Measurements from ENCODE around the gene BEST2. TPM values are rescaled to one million over a fixed set of nuclear protein-coding genes. Genes with fewer than 3 reads are reported as not detected.

The BEST2 gene
- polyA plus RNA-seq, 1 donor from 2014 or later: not detected

DNA sequence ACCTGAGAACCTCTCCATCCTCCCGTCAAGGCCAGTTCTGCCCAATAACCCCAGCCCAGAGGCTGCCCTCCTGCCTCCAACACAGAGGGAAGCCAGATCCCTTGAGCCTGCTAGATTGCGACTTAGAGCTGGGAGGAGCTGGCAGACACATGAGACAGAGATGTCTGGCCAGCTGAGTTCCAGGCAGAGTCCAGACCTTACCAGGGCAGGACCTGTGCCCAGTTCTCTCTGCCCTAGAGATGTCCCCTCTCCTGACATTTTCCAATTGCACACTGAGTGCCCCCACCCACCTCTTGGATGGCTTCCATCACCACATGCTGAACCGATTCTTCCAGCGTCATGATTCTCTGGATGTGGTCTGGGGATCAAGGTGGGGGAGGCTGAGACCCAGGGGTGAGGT lies 20.7 kb downstream of the BEST2 start:
- H4K20me1 ChIP-seq (ENCODE audit: insufficient read depth): no peaks in the 10 kb centered on the region
- no peaks in the 10 kb centered on the region for H3K36me3 ChIP-seq (ENCODE audit: insufficient read depth, low read length)
- H3K4me3 ChIP-seq (ENCODE audit: low read length): no peak overlapping the region
- no peak overlapping the region for H3K27ac ChIP-seq (ENCODE audit: low read length)
- H3K4me2 ChIP-seq (ENCODE audit: low read length): no peak overlapping the region
- no peaks in the 10 kb centered on the region for H3K27me3 ChIP-seq (ENCODE audit: insufficient read depth, low read depth, low read length)
- H3F3A ChIP-seq (ENCODE audit: insufficient read depth, low read length, poor library complexity, severe bottlenecking): no peaks in the 10 kb centered on the region
- no peaks in the 10 kb centered on the region for H3K9me3 ChIP-seq (ENCODE audit: low read length)
- no peak for TF ChIP-seq EZH2 (IDR thresholded peaks at IDR 0.05; ENCODE audit: borderline replicate concordance, insufficient read depth, low read length, poor library complexity, severe bottlenecking)
- TF ChIP-seq, protein P1, sequence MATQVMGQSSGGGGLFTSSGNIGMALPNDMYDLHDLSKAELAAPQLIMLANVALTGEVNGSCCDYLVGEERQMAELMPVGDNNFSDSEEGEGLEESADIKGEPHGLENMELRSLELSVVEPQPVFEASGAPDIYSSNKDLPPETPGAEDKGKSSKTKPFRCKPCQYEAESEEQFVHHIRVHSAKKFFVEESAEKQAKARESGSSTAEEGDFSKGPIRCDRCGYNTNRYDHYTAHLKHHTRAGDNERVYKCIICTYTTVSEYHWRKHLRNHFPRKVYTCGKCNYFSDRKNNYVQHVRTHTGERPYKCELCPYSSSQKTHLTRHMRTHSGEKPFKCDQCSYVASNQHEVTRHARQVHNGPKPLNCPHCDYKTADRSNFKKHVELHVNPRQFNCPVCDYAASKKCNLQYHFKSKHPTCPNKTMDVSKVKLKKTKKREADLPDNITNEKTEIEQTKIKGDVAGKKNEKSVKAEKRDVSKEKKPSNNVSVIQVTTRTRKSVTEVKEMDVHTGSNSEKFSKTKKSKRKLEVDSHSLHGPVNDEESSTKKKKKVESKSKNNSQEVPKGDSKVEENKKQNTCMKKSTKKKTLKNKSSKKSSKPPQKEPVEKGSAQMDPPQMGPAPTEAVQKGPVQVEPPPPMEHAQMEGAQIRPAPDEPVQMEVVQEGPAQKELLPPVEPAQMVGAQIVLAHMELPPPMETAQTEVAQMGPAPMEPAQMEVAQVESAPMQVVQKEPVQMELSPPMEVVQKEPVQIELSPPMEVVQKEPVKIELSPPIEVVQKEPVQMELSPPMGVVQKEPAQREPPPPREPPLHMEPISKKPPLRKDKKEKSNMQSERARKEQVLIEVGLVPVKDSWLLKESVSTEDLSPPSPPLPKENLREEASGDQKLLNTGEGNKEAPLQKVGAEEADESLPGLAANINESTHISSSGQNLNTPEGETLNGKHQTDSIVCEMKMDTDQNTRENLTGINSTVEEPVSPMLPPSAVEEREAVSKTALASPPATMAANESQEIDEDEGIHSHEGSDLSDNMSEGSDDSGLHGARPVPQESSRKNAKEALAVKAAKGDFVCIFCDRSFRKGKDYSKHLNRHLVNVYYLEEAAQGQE (IDR thresholded peaks at IDR 0.05; ENCODE audit: borderline replicate concordance): no peak
- TF ChIP-seq, protein P2, sequence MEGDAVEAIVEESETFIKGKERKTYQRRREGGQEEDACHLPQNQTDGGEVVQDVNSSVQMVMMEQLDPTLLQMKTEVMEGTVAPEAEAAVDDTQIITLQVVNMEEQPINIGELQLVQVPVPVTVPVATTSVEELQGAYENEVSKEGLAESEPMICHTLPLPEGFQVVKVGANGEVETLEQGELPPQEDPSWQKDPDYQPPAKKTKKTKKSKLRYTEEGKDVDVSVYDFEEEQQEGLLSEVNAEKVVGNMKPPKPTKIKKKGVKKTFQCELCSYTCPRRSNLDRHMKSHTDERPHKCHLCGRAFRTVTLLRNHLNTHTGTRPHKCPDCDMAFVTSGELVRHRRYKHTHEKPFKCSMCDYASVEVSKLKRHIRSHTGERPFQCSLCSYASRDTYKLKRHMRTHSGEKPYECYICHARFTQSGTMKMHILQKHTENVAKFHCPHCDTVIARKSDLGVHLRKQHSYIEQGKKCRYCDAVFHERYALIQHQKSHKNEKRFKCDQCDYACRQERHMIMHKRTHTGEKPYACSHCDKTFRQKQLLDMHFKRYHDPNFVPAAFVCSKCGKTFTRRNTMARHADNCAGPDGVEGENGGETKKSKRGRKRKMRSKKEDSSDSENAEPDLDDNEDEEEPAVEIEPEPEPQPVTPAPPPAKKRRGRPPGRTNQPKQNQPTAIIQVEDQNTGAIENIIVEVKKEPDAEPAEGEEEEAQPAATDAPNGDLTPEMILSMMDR (IDR thresholded peaks at IDR 0.05; ENCODE audit: poor library complexity, severe bottlenecking): no peak
- TF ChIP-seq MXI1 (conservative IDR thresholded peaks at IDR 0.05; ENCODE audit: poor library complexity, severe bottlenecking): no peak
- no peak overlapping the region for H3K9ac ChIP-seq (ENCODE audit: low read length)
- H3K9me2 ChIP-seq (ENCODE audit: insufficient read depth, low read length): no peaks in the 10 kb centered on the region
- H3K79me2 ChIP-seq (replicated peaks; ENCODE audit: insufficient read depth, low read length): no peaks in the 10 kb centered on the region
- H2AFZ ChIP-seq (ENCODE audit: low read depth, low read length): no peak overlapping the region

DNA sequence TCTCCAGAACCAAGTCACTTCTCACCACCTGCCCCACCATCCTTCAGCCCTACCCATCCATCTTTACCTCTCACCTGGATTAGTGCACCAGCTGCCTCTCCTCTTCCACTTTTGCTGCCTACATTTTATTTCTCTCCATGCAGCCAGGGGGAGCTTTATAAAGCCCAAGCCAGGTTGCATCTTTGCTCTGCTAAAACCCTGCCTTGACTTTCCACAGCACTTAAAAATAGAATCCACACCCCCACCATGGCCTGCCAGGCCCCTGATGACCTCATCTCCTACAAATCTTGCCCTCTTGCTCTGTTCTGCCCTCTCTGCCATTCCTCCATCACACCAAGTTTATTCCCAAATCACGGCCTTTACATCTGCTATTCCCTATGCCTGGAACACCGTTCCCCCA lies 22.0 kb downstream of the BEST2 start:
- TF ChIP-seq TAF1 (IDR thresholded peaks at IDR 0.05; ENCODE audit: low read depth): no peak
- TF ChIP-seq, protein P2 (IDR thresholded peaks at IDR 0.05; ENCODE audit: poor library complexity, severe bottlenecking): peak; percentile 49
- Histone ChIP-seq H3K27me3 (ENCODE audit: insufficient read depth, low read depth, low read length) (no peaks in the 10 kb centered on the region), H3K9me3 (ENCODE audit: low read length) (no peaks in the 10 kb centered on the region), H4K20me1 (ENCODE audit: insufficient read depth) (no peaks in the 10 kb centered on the region), H3F3A (ENCODE audit: insufficient read depth, low read length, poor library complexity, severe bottlenecking) (no peaks in the 10 kb centered on the region), H3K4me3 (ENCODE audit: low read length) (no peak overlapping the region), H2AFZ (ENCODE audit: low read depth, low read length) (no peak overlapping the region), H3K9ac (ENCODE audit: low read length) (no peak overlapping the region), H3K27ac (ENCODE audit: low read length) (no peak overlapping the region), H3K9me2 (ENCODE audit: insufficient read depth, low read length) (no peaks in the 10 kb centered on the region), H3K4me2 (ENCODE audit: low read length) (no peak overlapping the region), H3K79me2 (replicated peaks; ENCODE audit: insufficient read depth, low read length) (no peaks in the 10 kb centered on the region), H3K36me3 (ENCODE audit: insufficient read depth, low read length) (no peaks in the 10 kb centered on the region)

All from neural cell (in vitro differentiated cells).